Left colon (tissue), 2 donors: ENCODE results near the gene PADI4. TPM values are rescaled to one million over a fixed set of nuclear protein-coding genes. Genes with fewer than 3 reads are reported as not detected.
"Not testable (repeated sequence)": the region's sequence is repeated elsewhere in the genome, so short reads cannot be mapped to it uniquely, and the experiment has no call there.

Experiments
- ATAC-seq: fragments of 200-7000 bp; cut with Tn5 transposase; one replicate; pipeline ENCODE4 v1.9.1; 2020; ENCODE audit warnings: mild to moderate bottlenecking, moderate library complexity
- DNase-seq, 2 donors: peaks; one replicate each; pipeline ENCODE4 v3.0.0-alpha.2; 2020
- intact Hi-C, 2 donors: fragments of 100-400 bp; cut with DNase I in 1 of 2; cut with micrococcal nuclease in 1 of 2; formaldehyde crosslinking; loops; one replicate each; pipeline versions ENCODE4 v1.11.2 to v1.14.0; 2022; cut with DNase I, micrococcal nuclease
- microRNA-seq, 2 donors: library from miRNA; unstranded; fragments of <30 nt; microRNA quantifications; one replicate each; pipeline versions ENCODE4 v1.1.0 to v1.2.0, GENCODE V29; 2020
- total RNA-seq, 2 donors: library from RNA; stranded (reverse); fragmentation: NEBNext Ultra II Directional; extraction: Animal tissue kit (Norgen Biotek cat#: 25700); gene quantifications; one replicate each; pipeline ENCODE4 v1.2.1, GENCODE V29; 2021
- donor health status: DM: no; HTN: no; CAD: no.
- donor health status: DM: yes; HTN: yes; CAD: no.

Gene PADI4
- total RNA-seq, 2 donors from 2014 or later, result not detected

- DNase-seq, ATAC-seq, intact Hi-C loops: not testable (repeated sequence)
Measured at GRCh38 chr1:17406760-17407475, 98.9 kb downstream of the PADI4 start.

GRCh38 chr1:17407786-17408514 lies 100.0 kb downstream of the PADI4 start:
- intact Hi-C loops, DNase-seq, ATAC-seq: not testable (repeated sequence)

- intact Hi-C loops, result no loop called here
- no peak for ATAC-seq
- DNase-seq, result no peak
Measured at GRCh38 chr1:17409391-17409811, 101.4 kb downstream of the PADI4 start.

GRCh38 chr1:17412093-17412870 lies 104.3 kb downstream of the PADI4 start:
- no peak for DNase-seq
- ATAC-seq, result no peak
- intact Hi-C loops, result no loop called here

Small RNAs within 50 kb of the gene (microRNA-seq; reads per million reads assigned to microRNA genes)
- gene MIR3972, result 0 reads per million in 2 donors

Other genes starting within 250 kb of the PADI4 start
- gene PADI2, start 188.7 kb upstream of the PADI4 start, total RNA-seq, result 100 to 1,000 TPM; 276 to 278 TPM
- gene PADI1, start 103.1 kb upstream of the PADI4 start, total RNA-seq, result under 1 TPM; 0.27 to 0.47 TPM
- not detected for gene PADI3, start 59.1 kb upstream of the PADI4 start, total RNA-seq
- not detected for gene PADI6, start 64.0 kb downstream of the PADI4 start, total RNA-seq
- 10 to 100 TPM; 48.8 to 64.1 TPM for gene RCC2, start 131.5 kb downstream of the PADI4 start, total RNA-seq
- 100 to 1,000 TPM in 1 of 2 donors, 10 to 100 TPM in 1; 91.0 to 151 TPM for gene ARHGEF10L, start 231.5 kb downstream of the PADI4 start, total RNA-seq